Stimulated activated CD8-positive, alpha-beta memory T cell treated with anti-CD3 and anti-CD28 coated beads, Interleukin-2, amount 100 ng/mL, for 1 hour (primary cell): ENCODE results near the gene GNAI3.
A peak's percentile ranks its signal among the peaks of the same experiment; 100 is the strongest.

Experiments
- DNase-seq, 2 donors: peaks; one replicate each; pipeline ENCODE4 v3.0.0-alpha.2; 2020; ENCODE audit warnings: low read depth in 2 of 2

Gene GNAI3

DNA sequence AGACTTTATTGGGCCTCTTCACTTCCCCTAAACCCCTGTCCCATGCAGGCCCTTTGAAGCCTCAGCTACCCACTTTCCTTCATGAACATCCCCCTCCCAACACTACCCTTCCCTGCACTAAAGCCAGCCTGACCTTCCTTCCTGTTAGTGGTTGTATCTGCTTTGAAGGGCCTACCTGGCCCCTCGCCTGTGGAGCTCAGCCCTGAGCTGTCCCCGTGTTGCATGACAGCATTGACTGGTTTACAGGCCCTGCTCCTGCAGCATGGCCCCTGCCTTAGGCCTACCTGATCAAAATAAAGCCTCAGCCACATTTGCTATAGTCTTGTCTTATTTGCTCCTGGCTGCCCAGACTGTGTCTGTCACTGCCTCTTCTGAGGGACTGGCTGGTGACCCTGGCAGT, 113.0 kb downstream of the GNAI3 start:
- no peak for DNase-seq

DNA sequence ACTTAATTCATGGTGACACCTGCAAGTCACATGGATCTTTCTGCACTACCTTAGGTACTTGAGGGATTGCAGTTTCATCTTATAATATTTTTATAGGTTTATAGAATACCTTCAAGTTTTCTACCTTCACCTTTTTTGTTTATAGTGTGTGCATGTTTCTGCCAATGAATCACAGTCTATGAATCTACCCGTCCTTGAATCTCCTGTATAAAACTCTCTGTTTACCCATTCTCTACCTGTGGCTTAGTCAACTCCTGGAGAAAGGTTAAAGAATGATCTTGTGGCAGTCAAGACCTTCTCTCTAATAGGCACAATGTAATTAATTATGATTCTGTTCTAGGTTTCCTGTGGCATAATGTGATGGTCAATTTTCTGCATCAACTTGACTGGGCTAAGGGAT, 116.3 kb downstream of the GNAI3 start:
- DNase-seq: no peak

DNA sequence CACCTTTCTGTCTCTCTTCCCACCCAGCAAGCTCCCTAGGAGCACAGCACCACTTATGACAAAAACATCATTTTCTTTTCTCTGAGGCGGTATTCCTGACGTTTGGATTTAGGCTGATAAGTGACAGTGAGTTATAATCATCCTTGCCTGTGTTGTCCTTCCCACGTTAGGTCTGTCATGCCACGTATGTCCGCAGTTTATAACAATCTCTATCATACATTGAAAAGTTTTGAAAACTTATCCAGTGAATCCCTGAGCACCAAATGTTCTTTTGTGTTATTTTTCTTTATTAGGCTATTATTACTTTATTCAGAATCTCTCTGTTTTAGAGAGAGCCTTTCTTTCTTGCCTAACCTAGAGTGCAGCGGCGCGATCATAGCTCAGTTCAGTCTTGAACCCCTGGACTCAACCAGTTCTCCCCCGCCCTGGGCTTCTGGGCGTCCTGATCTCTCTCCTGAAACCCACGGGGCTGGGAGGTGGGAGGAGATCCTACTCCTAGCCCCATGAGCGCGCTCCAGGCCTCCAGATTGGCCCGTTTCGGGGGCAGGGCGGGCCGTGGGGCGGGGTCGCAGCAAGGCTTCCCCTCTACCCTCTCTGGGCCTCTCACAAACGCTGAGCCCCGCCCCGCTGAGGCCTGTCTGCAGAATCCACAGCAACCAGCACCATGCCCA, 119.2 kb downstream of the GNAI3 start, which contains the start of gene GSTM2:
GSTM2 (plus strand) TSS at position 606 of the 671 bp plus-strand sequence; CDS start at position 665, 59 bp downstream.
- peak; percentile 33 to 49 for DNase-seq
